Measurements from ENCODE around the gene STBD1. TPM values are rescaled to one million over a fixed set of nuclear protein-coding genes. Genes with fewer than 3 reads are reported as not detected.

The STBD1 gene
- total RNA-seq, 1 experiment from 2014 or later, result 7.3 TPM

DNA sequence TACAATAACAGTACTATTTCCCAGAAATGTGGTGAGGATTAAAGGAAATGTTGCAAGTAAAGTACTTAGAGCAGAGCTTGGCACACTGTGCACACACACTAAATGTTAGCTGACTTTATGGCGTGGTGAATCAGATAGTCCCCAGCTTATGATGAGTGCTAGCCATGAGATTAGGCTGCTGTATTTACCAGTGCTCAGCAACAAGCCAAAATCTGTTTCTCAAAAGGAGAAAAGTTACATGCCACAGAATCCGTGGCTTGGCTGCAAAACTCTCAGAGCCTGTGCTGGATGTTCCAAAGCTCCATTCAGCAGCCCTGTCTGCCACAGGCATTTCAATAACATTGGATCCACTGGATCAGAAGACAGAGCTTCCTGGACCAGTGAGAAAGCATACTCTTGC is 12.8 kb upstream of the STBD1 start:
- no TSS peak for BruUV-seq (replicated peaks)
- DNase-seq, result no peak
- no peak overlapping the region for H3K9ac ChIP-seq (ENCODE audit: low read length)
- ATAC-seq, result no peak
- H3K4me3 ChIP-seq (ENCODE audit: low read length), result no peak overlapping the region
- H3K4me2 ChIP-seq (ENCODE audit: low read length), result no peak overlapping the region
- no peak overlapping the region for H2AFZ ChIP-seq (ENCODE audit: low read length)
- no peaks in the 10 kb centered on the region for H3K9me3 ChIP-seq (ENCODE audit: low read length)
- H4K20me1 ChIP-seq (ENCODE audit: low read length), result no peaks in the 10 kb centered on the region
- ChIA-PET POLR2A (ENCODE audit: unreplicated experiment) (no interaction called here), CTCF (no interaction called here)
- peaks cover 5% of the 10 kb centered on the region; the same call in 1 of the 2 replicates for H3K36me3 ChIP-seq (ENCODE audit: low read depth, low read length)
- H3K4me1 ChIP-seq (ENCODE audit: insufficient read depth, low read length), result no peaks in the 10 kb centered on the region
- intact Hi-C loops (cut with micrococcal nuclease), result no loop called here
- H3K27me3 ChIP-seq (ENCODE audit: low read length), result no peaks in the 10 kb centered on the region
- H3K27ac ChIP-seq (ENCODE audit: low read length), result no peak overlapping the region
- TF ChIP-seq, protein P1, sequence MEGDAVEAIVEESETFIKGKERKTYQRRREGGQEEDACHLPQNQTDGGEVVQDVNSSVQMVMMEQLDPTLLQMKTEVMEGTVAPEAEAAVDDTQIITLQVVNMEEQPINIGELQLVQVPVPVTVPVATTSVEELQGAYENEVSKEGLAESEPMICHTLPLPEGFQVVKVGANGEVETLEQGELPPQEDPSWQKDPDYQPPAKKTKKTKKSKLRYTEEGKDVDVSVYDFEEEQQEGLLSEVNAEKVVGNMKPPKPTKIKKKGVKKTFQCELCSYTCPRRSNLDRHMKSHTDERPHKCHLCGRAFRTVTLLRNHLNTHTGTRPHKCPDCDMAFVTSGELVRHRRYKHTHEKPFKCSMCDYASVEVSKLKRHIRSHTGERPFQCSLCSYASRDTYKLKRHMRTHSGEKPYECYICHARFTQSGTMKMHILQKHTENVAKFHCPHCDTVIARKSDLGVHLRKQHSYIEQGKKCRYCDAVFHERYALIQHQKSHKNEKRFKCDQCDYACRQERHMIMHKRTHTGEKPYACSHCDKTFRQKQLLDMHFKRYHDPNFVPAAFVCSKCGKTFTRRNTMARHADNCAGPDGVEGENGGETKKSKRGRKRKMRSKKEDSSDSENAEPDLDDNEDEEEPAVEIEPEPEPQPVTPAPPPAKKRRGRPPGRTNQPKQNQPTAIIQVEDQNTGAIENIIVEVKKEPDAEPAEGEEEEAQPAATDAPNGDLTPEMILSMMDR (conservative IDR thresholded peaks at IDR 0.05; ENCODE audit: low read depth, low read length), result no peak
- no peak for TF ChIP-seq EZH2phosphoT487 (IDR thresholded peaks at IDR 0.05; ENCODE audit: borderline replicate concordance, low read length)
- no peak for TF ChIP-seq EZH2 (IDR thresholded peaks at IDR 0.05; ENCODE audit: low read length, unreplicated experiment)
- H3K9me2 ChIP-seq (replicated peaks; ENCODE audit: low read length), result no peaks in the 10 kb centered on the region
- H3F3A ChIP-seq (ENCODE audit: low read length, unreplicated experiment), result no peaks in the 10 kb centered on the region
- no peaks in the 10 kb centered on the region for H3K79me2 ChIP-seq (ENCODE audit: low read length)

DNA sequence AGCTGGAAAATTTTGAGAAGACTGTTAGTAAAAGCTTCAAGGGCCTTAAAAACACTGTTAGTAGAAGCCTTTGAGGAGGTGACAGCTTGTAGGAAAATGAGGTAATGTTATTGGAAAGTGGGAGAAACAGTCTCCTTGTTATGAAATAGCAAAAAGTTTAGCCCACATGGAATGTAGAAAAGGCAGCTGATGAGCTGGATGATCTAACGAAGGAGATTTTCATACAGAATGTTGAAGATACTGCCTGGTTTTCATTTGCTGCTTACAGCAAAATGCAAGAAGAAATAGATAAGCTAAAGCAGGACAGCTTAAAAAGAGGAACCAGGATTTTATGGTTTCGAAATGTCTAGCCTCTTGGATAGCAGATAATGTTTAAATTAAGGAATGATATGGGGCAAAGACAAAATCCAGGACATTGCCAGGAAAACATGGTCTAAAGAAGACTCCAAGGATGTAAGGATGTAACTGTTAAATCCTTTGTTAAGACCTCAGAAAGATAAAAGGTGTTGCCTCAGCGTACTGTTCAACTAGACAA is 10.2 kb upstream of the STBD1 start:
- ChIA-PET CTCF (no interaction called here), POLR2A (ENCODE audit: unreplicated experiment) (no interaction called here)
- H3K27ac ChIP-seq (ENCODE audit: low read length), result no peak overlapping the region

GRCh38 chr4:76298227-76298626 is 8.3 kb upstream of the STBD1 start:
- no peak overlapping the region for H3K4me2 ChIP-seq (ENCODE audit: low read length)
- CTCF ChIA-PET, result no interaction called here
- intact Hi-C loops (cut with micrococcal nuclease), result no loop called here
- no peaks in the 10 kb centered on the region for H4K20me1 ChIP-seq (ENCODE audit: low read length)
- no peak overlapping the region for H3K4me3 ChIP-seq (ENCODE audit: low read length)
- H3K4me1 ChIP-seq (ENCODE audit: insufficient read depth, low read length), result peaks cover 24% of the 10 kb centered on the region
- no peaks in the 10 kb centered on the region for H3K27me3 ChIP-seq (ENCODE audit: low read length)
- H3K9ac ChIP-seq (ENCODE audit: low read length), result no peak overlapping the region
- no peaks in the 10 kb centered on the region for H3K9me2 ChIP-seq (replicated peaks; ENCODE audit: low read length)
- POLR2A ChIA-PET (ENCODE audit: unreplicated experiment), result no interaction called here
- no peaks in the 10 kb centered on the region for H3F3A ChIP-seq (ENCODE audit: low read length, unreplicated experiment)
- peaks cover 5% of the 10 kb centered on the region; the same call in 1 of the 2 replicates for H3K36me3 ChIP-seq (ENCODE audit: low read depth, low read length)
- TF ChIP-seq EZH2 (IDR thresholded peaks at IDR 0.05; ENCODE audit: low read length, unreplicated experiment), result no peak
- TF ChIP-seq, protein P1 (conservative IDR thresholded peaks at IDR 0.05; ENCODE audit: low read depth, low read length), result no peak
- no peak for TF ChIP-seq EZH2phosphoT487 (IDR thresholded peaks at IDR 0.05; ENCODE audit: borderline replicate concordance, low read length)
- H3K27ac ChIP-seq (ENCODE audit: low read length), result no peak overlapping the region
- DNase-seq (no peak), ATAC-seq (no peak)
- H2AFZ ChIP-seq (ENCODE audit: low read length), result no peak overlapping the region
- H3K79me2 ChIP-seq (ENCODE audit: low read length), result no peaks in the 10 kb centered on the region
- H3K9me3 ChIP-seq (ENCODE audit: low read length), result no peaks in the 10 kb centered on the region
- BruUV-seq (replicated peaks), result no TSS peak

More for the DNA sequence above, 10.2 kb upstream of the STBD1 start:
- H3K9me3 ChIP-seq (ENCODE audit: low read length), result no peaks in the 10 kb centered on the region
- H3K9ac ChIP-seq (ENCODE audit: low read length), result no peak overlapping the region
- H3K4me1 ChIP-seq (ENCODE audit: insufficient read depth, low read length), result peaks cover 14% of the 10 kb centered on the region
- no peak overlapping the region for H2AFZ ChIP-seq (ENCODE audit: low read length)
- DNase-seq (no peak), ATAC-seq (no peak)
- intact Hi-C loops (cut with micrococcal nuclease), result no loop called here
- H4K20me1 ChIP-seq (ENCODE audit: low read length), result no peaks in the 10 kb centered on the region
- no peaks in the 10 kb centered on the region for H3K9me2 ChIP-seq (replicated peaks; ENCODE audit: low read length)
- peaks cover 5% of the 10 kb centered on the region; the same call in 1 of the 2 replicates for H3K36me3 ChIP-seq (ENCODE audit: low read depth, low read length)
- H3K4me3 ChIP-seq (ENCODE audit: low read length), result no peak overlapping the region
- no peak overlapping the region for H3K4me2 ChIP-seq (ENCODE audit: low read length)
- BruUV-seq (replicated peaks), result no TSS peak
- no peaks in the 10 kb centered on the region for H3K27me3 ChIP-seq (ENCODE audit: low read length)
- H3F3A ChIP-seq (ENCODE audit: low read length, unreplicated experiment), result no peaks in the 10 kb centered on the region
- TF ChIP-seq EZH2 (IDR thresholded peaks at IDR 0.05; ENCODE audit: low read length, unreplicated experiment), result no peak
- TF ChIP-seq EZH2phosphoT487 (IDR thresholded peaks at IDR 0.05; ENCODE audit: borderline replicate concordance, low read length), result no peak
- TF ChIP-seq, protein P1 (conservative IDR thresholded peaks at IDR 0.05; ENCODE audit: low read depth, low read length), result no peak
- no peaks in the 10 kb centered on the region for H3K79me2 ChIP-seq (ENCODE audit: low read length)

Measured in PC-3 (cell line).